ENCODE measurements around the gene GPC4. TPM values are rescaled to one million over a fixed set of nuclear protein-coding genes. Genes with fewer than 3 reads are reported as not detected.
A peak's percentile ranks its signal among the peaks of the same experiment; 100 is the strongest.

GPC4 gene
- total RNA-seq, 1 donor from 2014 or later, result 7.1 TPM

GRCh38 chrX:133335027-133335426 lies 80.3 kb downstream of the GPC4 start:
- peak; percentile 52 for TF ChIP-seq CTCF (IDR thresholded peaks at IDR 0.05; ENCODE audit: borderline replicate concordance)
- Histone ChIP-seq H3K4me1 (no peaks in the 10 kb centered on the region), H3K4me3 (no peak overlapping the region), H3K27ac (replicated peaks) (no peak overlapping the region), H3K36me3 (no peaks in the 10 kb centered on the region), H3K27me3 (ENCODE audit: low read depth) (no peaks in the 10 kb centered on the region), H3K9me3 (replicated peaks) (no peaks in the 10 kb centered on the region)
- no peak for DNase-seq
- intact Hi-C loops (cut with micrococcal nuclease), result loop anchor here (10.0 kb wide), 1 partner anchor 340 kb away; no protein-coding TSS in a partner anchor

- no peak overlapping the region for H3K4me3 ChIP-seq
- no peaks in the 10 kb centered on the region for H3K36me3 ChIP-seq
- intact Hi-C loops (cut with micrococcal nuclease), result loop anchor here (10.0 kb wide), 1 partner anchor 342 kb away; no protein-coding TSS in a partner anchor
- H3K9me3 ChIP-seq (replicated peaks), result no peaks in the 10 kb centered on the region
- no peak for DNase-seq
- no peak for TF ChIP-seq CTCF (IDR thresholded peaks at IDR 0.05; ENCODE audit: borderline replicate concordance)
- H3K4me1 ChIP-seq, result no peaks in the 10 kb centered on the region
- H3K27me3 ChIP-seq (ENCODE audit: low read depth), result no peaks in the 10 kb centered on the region
- no peak overlapping the region for H3K27ac ChIP-seq (replicated peaks)
Measured at GRCh38 chrX:133333154-133333750, 82.0 kb downstream of the GPC4 start.

GRCh38 chrX:133332737-133333136 lies 82.6 kb downstream of the GPC4 start:
- H3K36me3 ChIP-seq, result no peaks in the 10 kb centered on the region
- no peak overlapping the region for H3K4me3 ChIP-seq
- DNase-seq, result no peak
- TF ChIP-seq CTCF (IDR thresholded peaks at IDR 0.05; ENCODE audit: borderline replicate concordance), result no peak
- no peak overlapping the region for H3K27ac ChIP-seq (replicated peaks)
- H3K4me1 ChIP-seq, result no peaks in the 10 kb centered on the region
- no peaks in the 10 kb centered on the region for H3K27me3 ChIP-seq (ENCODE audit: low read depth)
- H3K9me3 ChIP-seq (replicated peaks), result no peaks in the 10 kb centered on the region
- intact Hi-C loops (cut with micrococcal nuclease), result loop anchor here (10.0 kb wide), 1 partner anchor 342 kb away; no protein-coding TSS in a partner anchor

GRCh38 chrX:133330956-133331355 lies 84.3 kb downstream of the GPC4 start:
- Histone ChIP-seq H3K9me3 (replicated peaks) (no peaks in the 10 kb centered on the region), H3K4me1 (no peaks in the 10 kb centered on the region), H3K36me3 (no peaks in the 10 kb centered on the region), H3K27me3 (ENCODE audit: low read depth) (no peaks in the 10 kb centered on the region), H3K27ac (replicated peaks) (no peak overlapping the region), H3K4me3 (no peak overlapping the region)
- intact Hi-C loops (cut with micrococcal nuclease), result loop anchor here (10.0 kb wide), 1 partner anchor 344 kb away; no protein-coding TSS in a partner anchor
- no peak for TF ChIP-seq CTCF (IDR thresholded peaks at IDR 0.05; ENCODE audit: borderline replicate concordance)
- DNase-seq, result no peak

GRCh38 chrX:133325422-133325821 lies 89.9 kb downstream of the GPC4 start:
- no peaks in the 10 kb centered on the region for H3K9me3 ChIP-seq (replicated peaks)
- H3K36me3 ChIP-seq, result no peaks in the 10 kb centered on the region
- no peaks in the 10 kb centered on the region for H3K4me1 ChIP-seq
- DNase-seq, result no peak
- H3K27me3 ChIP-seq (ENCODE audit: low read depth), result no peaks in the 10 kb centered on the region
- no peak overlapping the region for H3K27ac ChIP-seq (replicated peaks)
- TF ChIP-seq CTCF (IDR thresholded peaks at IDR 0.05; ENCODE audit: borderline replicate concordance), result no peak
- no peak overlapping the region for H3K4me3 ChIP-seq
- intact Hi-C loops (cut with micrococcal nuclease), result no loop called here

All from left ventricle myocardium inferior (tissue), 1 donor.